Peyer's patch (tissue), 4 donors: Measurements from ENCODE around the gene NDEL1. TPM values are rescaled to one million over a fixed set of nuclear protein-coding genes. Genes with fewer than 3 reads are reported as not detected.

ENCODE experiments used
- DNase-seq, 3 donors: peaks; one replicate each; pipeline ENCODE4 v3.0.0-alpha.2; 2017 to 2019
- H3K27ac ChIP-seq, 4 donors: fragments of 200-600 bp; sonication (generic); one replicate each; pipeline ENCODE4 v1.5.1; 2016 to 2019
- H3K27me3 ChIP-seq, 2 donors: fragments of 200-600 bp; sonication (generic); one replicate each; pipeline ENCODE4 v1.5.1; 2019
- H3K36me3 ChIP-seq, 3 donors: fragments of 200-600 bp; sonication (generic); one replicate each; pipeline ENCODE4 v1.5.1; 2016 to 2019
- H3K4me1 ChIP-seq, 4 donors: fragments of 200-600 bp; sonication (generic); one replicate each; pipeline ENCODE4 v1.5.1; 2016 to 2019
- H3K4me3 ChIP-seq, 4 donors: fragments of 200-600 bp; sonication (generic); 1 replicate in 3 of 4; 2 replicates in 1 of 4; pipeline ENCODE4 v1.5.1; 2016 to 2019; ENCODE audit warnings: mild to moderate bottlenecking in 1 of 4
- H3K9me3 ChIP-seq, 4 donors: fragments of 200-600 bp; sonication (generic); one replicate each; pipeline ENCODE4 v1.5.1; 2016 to 2019; ENCODE audit warnings: mild to moderate bottlenecking in 1 of 4
- POLR2A ChIP-seq, 2 donors: fragments of 450-650 bp; IDR thresholded peaks; one replicate each; pipeline ENCODE4 v1.5.1; 2017; ENCODE audit warnings: antibody characterized with exemption in 2 of 2, mild to moderate bottlenecking in 2 of 2, moderate library complexity in 2 of 2
- total RNA-seq, 4 donors: library from RNA; depleted of rRNA; stranded (reverse); fragments of >200 nt; gene quantifications; one replicate each; pipeline ENCODE4 v1.1.0, GENCODE V29; 2016
- TF ChIP-seq, protein P1 (sequence below), 6 experiments: fragments of 450-650 bp in 4 of 6; fragments of 200-600 bp in 2 of 6; sonication (generic) in 1 of 6; IDR thresholded peaks; one replicate each; pipeline ENCODE4 v1.5.1; 2017 to 2019; ENCODE audit warnings: antibody characterized with exemption in 6 of 6, mild to moderate bottlenecking in 3 of 6, moderate library complexity in 1 of 6

NDEL1 gene
- total RNA-seq, 4 donors from 2014 or later: 70.4 to 125 (median 99.9) TPM

DNA sequence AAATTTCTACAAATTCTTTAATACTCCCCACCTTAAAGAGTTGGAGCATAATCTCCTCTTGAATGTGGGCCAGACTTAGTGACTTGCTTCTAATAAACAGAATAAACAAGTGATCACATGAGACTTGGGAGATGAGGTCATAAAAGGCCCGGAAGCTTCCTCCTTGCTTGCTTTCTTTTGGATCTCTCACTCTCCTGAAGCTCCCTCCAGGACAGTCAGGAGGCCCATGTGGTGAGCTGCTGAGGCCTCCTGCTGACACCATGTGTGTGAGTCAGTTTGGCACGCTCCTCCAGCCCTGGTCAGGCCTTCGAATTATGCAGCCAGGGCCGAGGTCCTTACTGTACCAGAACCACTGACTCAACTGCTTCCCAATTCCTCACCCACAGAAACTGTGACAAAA lies 53.2 kb downstream of the NDEL1 start:
- H3K27ac ChIP-seq: no peak overlapping the region
- no peak for DNase-seq
- no peak overlapping the region for H3K4me3 ChIP-seq
- TF ChIP-seq, protein P1, sequence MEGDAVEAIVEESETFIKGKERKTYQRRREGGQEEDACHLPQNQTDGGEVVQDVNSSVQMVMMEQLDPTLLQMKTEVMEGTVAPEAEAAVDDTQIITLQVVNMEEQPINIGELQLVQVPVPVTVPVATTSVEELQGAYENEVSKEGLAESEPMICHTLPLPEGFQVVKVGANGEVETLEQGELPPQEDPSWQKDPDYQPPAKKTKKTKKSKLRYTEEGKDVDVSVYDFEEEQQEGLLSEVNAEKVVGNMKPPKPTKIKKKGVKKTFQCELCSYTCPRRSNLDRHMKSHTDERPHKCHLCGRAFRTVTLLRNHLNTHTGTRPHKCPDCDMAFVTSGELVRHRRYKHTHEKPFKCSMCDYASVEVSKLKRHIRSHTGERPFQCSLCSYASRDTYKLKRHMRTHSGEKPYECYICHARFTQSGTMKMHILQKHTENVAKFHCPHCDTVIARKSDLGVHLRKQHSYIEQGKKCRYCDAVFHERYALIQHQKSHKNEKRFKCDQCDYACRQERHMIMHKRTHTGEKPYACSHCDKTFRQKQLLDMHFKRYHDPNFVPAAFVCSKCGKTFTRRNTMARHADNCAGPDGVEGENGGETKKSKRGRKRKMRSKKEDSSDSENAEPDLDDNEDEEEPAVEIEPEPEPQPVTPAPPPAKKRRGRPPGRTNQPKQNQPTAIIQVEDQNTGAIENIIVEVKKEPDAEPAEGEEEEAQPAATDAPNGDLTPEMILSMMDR (IDR thresholded peaks at IDR 0.05): no peak
- no peak for TF ChIP-seq POLR2A (IDR thresholded peaks at IDR 0.05)
- H3K27me3 ChIP-seq: no peaks in the 10 kb centered on the region
- H3K4me1 ChIP-seq: no peaks in the 10 kb centered on the region
- H3K36me3 ChIP-seq: peaks cover 0 to 19% (median 0%) of the 10 kb centered on the region in 3 donors
- no peaks in the 10 kb centered on the region for H3K9me3 ChIP-seq

DNA sequence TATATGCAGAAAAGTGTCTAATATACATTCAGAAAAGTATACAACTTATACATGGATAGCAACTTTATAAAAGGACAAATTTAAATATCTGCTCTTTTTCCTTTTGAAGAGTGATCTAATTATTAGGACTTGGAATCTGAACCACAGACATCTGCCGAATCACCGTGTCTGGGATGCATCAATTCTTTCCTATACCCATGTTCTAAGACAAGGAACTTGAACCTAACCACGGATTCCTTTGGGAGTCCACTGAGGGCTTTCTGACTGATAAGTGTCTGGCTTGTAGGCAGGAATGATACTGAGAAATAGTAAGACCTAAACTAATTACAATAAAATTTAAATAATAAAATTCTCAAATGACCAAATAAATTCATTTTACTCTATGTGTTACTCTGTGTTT lies 54.2 kb downstream of the NDEL1 start:
- no peaks in the 10 kb centered on the region for H3K27me3 ChIP-seq
- no peaks in the 10 kb centered on the region for H3K4me1 ChIP-seq
- H3K9me3 ChIP-seq: no peaks in the 10 kb centered on the region
- no peak for DNase-seq
- H3K4me3 ChIP-seq: no peak overlapping the region
- TF ChIP-seq, protein P1 (IDR thresholded peaks at IDR 0.05): no peak
- no peak for TF ChIP-seq POLR2A (IDR thresholded peaks at IDR 0.05)
- H3K27ac ChIP-seq: no peak overlapping the region
- H3K36me3 ChIP-seq: peaks cover 0 to 19% (median 0%) of the 10 kb centered on the region in 3 donors

DNA sequence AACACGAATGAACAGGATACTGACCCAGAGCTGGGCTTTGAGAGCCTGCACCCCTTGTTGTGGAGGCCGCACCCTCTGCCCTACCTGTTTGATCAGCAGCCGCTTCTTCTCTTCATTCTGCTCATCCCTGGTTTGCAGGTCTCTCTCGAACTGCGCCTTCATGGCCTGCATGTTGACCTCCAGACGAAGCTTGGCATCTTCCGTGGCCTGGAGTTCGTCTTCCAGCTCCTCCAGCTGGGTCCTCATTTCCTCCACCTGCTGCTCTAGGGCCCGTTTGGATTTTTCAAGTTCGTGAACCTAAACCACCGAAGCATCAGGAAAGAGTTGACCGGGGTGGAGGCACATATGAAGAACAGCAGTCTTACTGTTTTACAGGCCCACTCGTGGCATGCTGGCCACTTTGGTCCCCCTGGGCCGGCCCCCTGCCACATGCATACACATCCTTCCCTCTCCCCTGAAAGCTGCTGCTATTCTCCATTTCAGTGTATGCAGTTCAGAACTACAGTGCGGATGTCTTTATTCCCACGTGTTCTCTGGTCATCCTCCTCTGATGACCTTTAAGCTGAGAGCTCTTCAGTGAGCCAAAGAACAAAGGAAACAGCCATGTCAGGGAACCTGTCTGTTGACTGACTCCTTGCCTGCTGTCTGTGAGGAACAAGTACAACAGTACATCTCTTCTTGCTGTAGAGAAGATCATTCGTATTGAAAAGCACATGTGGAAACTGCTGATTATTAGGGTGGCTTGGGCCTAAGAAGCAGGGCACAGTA lies 54.8 kb downstream of the NDEL1 start:
- H3K27ac ChIP-seq: no peak overlapping the region
- no peaks in the 10 kb centered on the region for H3K9me3 ChIP-seq
- no peaks in the 10 kb centered on the region for H3K27me3 ChIP-seq
- H3K4me3 ChIP-seq: no peak overlapping the region
- H3K4me1 ChIP-seq: no peaks in the 10 kb centered on the region
- DNase-seq: no peak
- H3K36me3 ChIP-seq: peaks cover 0 to 19% (median 0%) of the 10 kb centered on the region in 3 donors
- TF ChIP-seq, protein P1 (IDR thresholded peaks at IDR 0.05): no peak
- no peak for TF ChIP-seq POLR2A (IDR thresholded peaks at IDR 0.05)

DNA sequence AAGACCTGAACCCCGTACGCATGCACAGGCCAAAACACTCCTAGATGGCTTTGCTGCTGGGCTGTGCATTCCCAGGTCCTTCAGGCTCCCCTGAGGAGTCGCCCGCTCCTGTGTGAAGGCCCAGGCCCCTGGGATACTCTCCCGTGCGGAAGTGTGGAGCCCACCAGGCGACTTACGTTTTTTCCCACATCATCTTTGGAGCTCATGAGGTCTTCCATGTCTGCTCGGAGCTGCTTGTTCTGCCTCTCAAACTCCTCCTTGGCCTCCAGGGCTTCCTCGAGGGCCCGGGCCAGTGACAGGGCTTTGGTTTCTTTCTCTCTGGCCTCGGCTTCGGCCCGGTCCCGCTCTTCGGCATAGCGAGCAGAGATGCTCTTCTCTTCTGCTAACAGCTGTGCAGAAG lies 56.4 kb downstream of the NDEL1 start:
- no peak for DNase-seq
- TF ChIP-seq, protein P1 (IDR thresholded peaks at IDR 0.05): no peak
- no peak for TF ChIP-seq POLR2A (IDR thresholded peaks at IDR 0.05)
- H3K36me3 ChIP-seq: peaks cover 0 to 14% (median 0%) of the 10 kb centered on the region in 3 donors
- no peak overlapping the region for H3K27ac ChIP-seq
- H3K4me1 ChIP-seq: no peaks in the 10 kb centered on the region
- H3K9me3 ChIP-seq: no peaks in the 10 kb centered on the region
- H3K27me3 ChIP-seq: no peaks in the 10 kb centered on the region
- H3K4me3 ChIP-seq: no peak overlapping the region

DNA sequence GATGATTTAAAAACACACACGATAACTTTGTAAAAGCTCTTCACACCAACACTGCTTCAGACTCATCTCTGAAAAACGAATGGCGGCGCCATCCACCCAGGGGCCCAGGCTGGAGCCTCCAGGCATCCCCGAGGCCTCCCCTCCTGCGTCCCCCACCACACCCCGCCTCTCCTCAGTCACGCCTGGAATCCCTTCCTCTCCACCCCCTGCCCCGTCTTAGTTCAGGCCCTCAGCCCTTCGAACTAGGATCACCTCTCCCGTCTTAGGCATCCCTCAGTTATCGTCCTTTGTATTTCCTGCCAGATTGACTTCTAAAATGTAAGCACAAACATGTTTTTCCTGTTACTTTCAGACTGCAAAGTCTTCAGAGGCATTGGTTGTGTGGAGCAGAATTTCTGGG lies 58.3 kb downstream of the NDEL1 start:
- no peak overlapping the region for H3K27ac ChIP-seq
- DNase-seq: no peak
- no peaks in the 10 kb centered on the region for H3K9me3 ChIP-seq
- TF ChIP-seq POLR2A (IDR thresholded peaks at IDR 0.05): no peak
- TF ChIP-seq, protein P1 (IDR thresholded peaks at IDR 0.05): no peak
- H3K27me3 ChIP-seq: no peaks in the 10 kb centered on the region
- peaks cover 0 to 11% (median 0%) of the 10 kb centered on the region in 3 donors for H3K36me3 ChIP-seq
- no peaks in the 10 kb centered on the region for H3K4me1 ChIP-seq
- H3K4me3 ChIP-seq: no peak overlapping the region
